Stimulated activated CD4-positive, alpha-beta T cell treated with anti-CD3 and anti-CD28 coated beads, Interleukin-2, amount 100 ng/mL, for 4 hours (primary cell): ENCODE data around the gene LRP1.

Experiments
- DNase-seq: peaks from one replicate; pipeline ENCODE4 v3.0.0-alpha.2; 2020; ENCODE audit warnings: low read depth

LRP1 gene

GRCh38 chr12:57154804-57155434 is 26.6 kb downstream of the LRP1 start:
- DNase-seq = no peak

GRCh38 chr12:57156701-57157403 is 28.6 kb downstream of the LRP1 start:
- DNase-seq = no peak

GRCh38 chr12:57157588-57158173 is 29.4 kb downstream of the LRP1 start:
- DNase-seq = no peak

GRCh38 chr12:57158186-57158585 is 29.9 kb downstream of the LRP1 start:
- no peak for DNase-seq

- DNase-seq = no peak
Measured at GRCh38 chr12:57158665-57159064, 30.4 kb downstream of the LRP1 start.

- DNase-seq = no peak
Measured at GRCh38 chr12:57159311-57159710, 31.0 kb downstream of the LRP1 start.

- DNase-seq = no peak
Measured at GRCh38 chr12:57160040-57160439, 31.8 kb downstream of the LRP1 start.

- no peak for DNase-seq
Measured at GRCh38 chr12:57160741-57161140, 32.5 kb downstream of the LRP1 start.

- DNase-seq = no peak
Measured at GRCh38 chr12:57161491-57161890, 33.2 kb downstream of the LRP1 start.

- DNase-seq = no peak
Measured at GRCh38 chr12:57162553-57163125, 34.4 kb downstream of the LRP1 start.

- DNase-seq = no peak
Measured at GRCh38 chr12:57164454-57164853, 36.2 kb downstream of the LRP1 start.

- no peak for DNase-seq
Measured at GRCh38 chr12:57164966-57165625, 36.8 kb downstream of the LRP1 start.

GRCh38 chr12:57165741-57166140 is 37.5 kb downstream of the LRP1 start:
- DNase-seq = no peak

GRCh38 chr12:57166971-57167371 is 38.7 kb downstream of the LRP1 start:
- DNase-seq = peak; percentile 19

- no peak for DNase-seq
Measured at GRCh38 chr12:57168058-57168457, 39.8 kb downstream of the LRP1 start.

- no peak for DNase-seq
Measured at GRCh38 chr12:57169046-57169795, 40.9 kb downstream of the LRP1 start.

GRCh38 chr12:57169969-57170368 is 41.7 kb downstream of the LRP1 start:
- no peak for DNase-seq

- no peak for DNase-seq
Measured at GRCh38 chr12:57170408-57170807, 42.1 kb downstream of the LRP1 start.

GRCh38 chr12:57170927-57171326 is 42.6 kb downstream of the LRP1 start:
- no peak for DNase-seq

- DNase-seq = no peak
Measured at GRCh38 chr12:57171668-57172067, 43.4 kb downstream of the LRP1 start.

- DNase-seq = no peak
Measured at GRCh38 chr12:57173089-57173488, 44.8 kb downstream of the LRP1 start.

- no peak for DNase-seq
Measured at GRCh38 chr12:57173683-57174082, 45.4 kb downstream of the LRP1 start.
